Epidermal melanocyte (primary cell): Measurements from ENCODE around the gene IGFBPL1.

Experiments
- DNase-seq: peaks from one replicate; pipeline ENCODE4 v3.0.0; 2011; ENCODE audit warnings: low spot score; ENCODE audit not compliant: insufficient read length

The IGFBPL1 gene

DNA sequence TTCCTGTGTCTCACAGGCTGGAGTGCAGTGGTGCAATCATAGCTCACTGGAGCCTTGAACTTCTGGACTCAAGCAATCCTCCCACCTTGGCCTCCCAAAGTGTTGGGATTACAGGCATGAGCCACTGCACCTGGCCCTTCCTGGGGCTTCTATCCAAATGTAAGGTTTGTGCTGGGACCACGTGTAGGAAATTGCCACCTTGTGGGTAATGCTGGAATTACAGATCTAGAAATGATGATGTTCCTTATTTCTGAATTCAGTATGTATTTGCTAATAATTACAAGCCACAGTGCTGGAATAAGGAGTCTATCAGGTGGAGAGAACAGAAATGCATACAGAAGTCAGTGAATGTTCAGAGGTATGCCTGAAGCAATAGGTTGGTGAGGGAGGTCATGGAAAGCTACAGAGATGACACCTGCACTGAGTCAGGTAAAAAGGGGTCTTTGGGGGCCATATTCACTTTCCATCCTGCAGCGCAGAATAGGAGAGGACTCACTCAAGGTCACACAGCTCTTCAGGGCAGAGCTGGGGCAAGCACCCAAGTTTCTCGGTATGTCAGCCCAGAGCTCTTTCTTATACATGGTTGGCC lies 8.8 kb upstream of the IGFBPL1 start:
- DNase-seq = no peak

- no peak for DNase-seq
Measured at GRCh38 chr9:38431116-38431515, 6.9 kb upstream of the IGFBPL1 start.

GRCh38 chr9:38428062-38428461 lies 3.8 kb upstream of the IGFBPL1 start:
- no peak for DNase-seq

DNA sequence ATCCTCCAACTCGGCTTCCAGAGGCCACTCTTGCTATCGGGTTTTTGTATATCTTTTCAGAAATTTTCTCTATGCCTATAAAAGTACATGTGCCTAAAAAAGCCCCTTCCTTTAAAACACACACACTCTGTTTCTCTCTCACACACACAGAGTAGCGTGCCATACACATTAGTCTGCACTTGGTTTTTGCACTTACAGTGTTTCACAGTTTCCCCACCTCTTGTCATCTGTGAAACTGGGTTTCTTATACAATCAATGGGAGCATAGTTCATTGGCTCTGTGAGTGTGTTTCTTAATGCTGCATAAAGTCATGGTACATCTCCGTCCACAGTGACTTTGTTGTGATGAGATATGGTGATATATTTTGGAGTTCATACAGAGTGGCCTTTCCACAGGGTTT lies 664 bp upstream of the IGFBPL1 start:
- no peak for DNase-seq

- DNase-seq = no peak
Measured at GRCh38 chr9:38423273-38423972, 831 bp downstream of the IGFBPL1 start.

DNA sequence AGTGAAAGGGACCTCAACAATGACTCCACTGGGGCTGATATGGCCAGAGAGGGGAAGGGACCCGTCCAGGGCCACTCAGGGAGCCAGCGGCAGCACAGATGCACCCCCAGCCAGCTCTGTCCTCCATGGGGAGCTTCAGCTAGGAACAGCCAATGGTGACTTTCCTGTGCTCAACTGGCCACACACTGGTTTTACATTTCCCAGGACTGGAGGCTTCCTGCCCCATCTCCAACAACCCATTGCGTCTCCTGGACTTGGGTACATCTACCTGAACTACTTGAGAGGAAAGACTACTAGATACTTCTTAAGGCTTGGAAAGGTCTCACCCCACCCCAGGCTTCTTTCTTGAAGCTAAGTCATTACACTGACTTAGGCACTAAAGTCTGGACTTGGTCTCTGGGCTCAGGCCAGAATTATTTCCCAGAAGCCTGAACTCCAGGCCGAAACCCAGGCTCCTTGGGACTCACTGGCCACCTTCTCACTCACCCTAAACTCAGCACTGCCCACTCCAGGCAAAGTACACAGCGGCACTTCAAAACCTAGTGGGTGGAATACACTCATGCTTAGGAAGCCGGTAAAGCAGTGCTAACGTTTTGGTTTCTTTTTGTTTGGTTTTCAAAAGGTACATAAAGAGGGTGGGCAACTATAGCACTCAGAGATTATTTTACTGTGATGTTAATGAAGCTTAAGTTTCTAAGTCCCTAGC lies 1.5 kb downstream of the IGFBPL1 start:
- DNase-seq = no peak

DNA sequence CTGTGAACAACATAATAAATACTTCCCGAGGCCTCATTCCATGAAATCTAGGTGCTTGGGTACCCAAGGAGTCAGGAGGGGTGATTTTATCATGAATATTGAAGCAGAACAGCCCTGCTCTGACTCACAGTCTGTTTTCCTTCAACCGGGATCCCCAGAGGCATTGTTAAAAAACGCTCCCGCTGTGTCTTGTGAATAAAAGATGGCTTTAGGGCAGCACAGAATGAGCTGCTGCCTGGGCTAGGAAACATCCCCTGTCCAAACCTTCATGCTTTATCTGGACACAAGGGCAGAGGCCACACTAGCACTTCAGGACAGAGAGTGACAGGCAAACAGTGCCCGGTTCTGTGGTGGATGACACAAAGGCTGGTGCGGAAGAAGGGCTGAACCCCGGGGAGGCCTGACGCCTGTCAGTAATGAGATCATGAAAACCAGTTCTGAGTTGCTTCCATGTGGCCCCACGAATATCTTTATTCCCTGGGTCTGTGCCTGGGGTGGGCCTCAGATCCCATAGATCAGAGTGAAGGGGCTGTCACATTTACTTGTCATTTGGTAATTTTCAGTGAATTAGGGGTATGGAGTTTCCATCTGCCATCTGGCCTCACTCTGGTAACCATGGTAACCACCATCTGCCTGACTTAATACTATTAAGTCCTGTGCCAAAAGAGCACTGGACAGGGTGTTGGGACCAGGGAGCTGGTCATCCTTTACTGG lies 2.6 kb downstream of the IGFBPL1 start:
- DNase-seq = no peak

DNA sequence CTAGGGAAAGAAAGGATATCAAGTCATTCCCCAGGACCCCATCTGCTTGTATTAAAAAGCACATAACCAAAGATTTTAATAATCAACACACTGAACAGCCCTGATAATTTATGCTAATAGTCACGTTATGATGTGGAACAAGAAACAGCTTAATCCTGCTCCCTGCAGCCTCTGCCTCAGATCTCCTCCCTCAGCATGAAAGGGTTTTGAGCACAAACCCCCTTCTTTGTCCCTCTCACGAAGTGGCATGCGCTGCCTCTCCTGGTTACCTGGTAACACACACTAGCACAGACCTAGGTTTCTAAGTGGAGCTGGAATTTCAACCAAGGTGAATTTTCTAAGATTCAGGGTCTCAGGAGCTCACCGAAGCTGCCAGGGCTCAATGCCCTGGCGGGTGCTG lies 5.1 kb downstream of the IGFBPL1 start:
- no peak for DNase-seq

GRCh38 chr9:38418366-38418765 lies 5.9 kb downstream of the IGFBPL1 start:
- no peak for DNase-seq

- DNase-seq = no peak
Measured at GRCh38 chr9:38417003-38417945, 7.0 kb downstream of the IGFBPL1 start.

GRCh38 chr9:38416461-38416860 lies 7.8 kb downstream of the IGFBPL1 start:
- DNase-seq = no peak

DNA sequence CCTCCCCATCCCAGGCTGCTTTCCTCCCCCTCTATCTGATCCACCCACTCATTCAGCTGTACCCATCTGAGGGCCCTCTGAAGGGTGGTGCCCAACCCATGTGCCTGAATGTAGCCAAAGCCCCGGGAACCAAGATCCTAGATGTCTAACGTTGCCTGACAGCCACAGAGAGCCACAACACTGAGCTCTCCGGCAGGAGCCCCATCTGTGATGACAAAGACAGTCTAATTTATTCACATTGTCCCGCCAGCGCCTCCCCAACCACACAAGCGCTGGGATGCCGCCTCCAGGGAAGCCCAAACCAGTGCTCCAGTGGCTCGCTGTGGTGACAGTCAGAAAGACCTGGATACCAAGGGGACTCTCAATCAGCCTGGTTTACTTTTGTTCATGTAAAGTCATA lies 8.4 kb downstream of the IGFBPL1 start:
- no peak for DNase-seq

GRCh38 chr9:38414040-38414723 lies 10.1 kb downstream of the IGFBPL1 start:
- no peak for DNase-seq

GRCh38 chr9:38413283-38413682 lies 11.0 kb downstream of the IGFBPL1 start:
- no peak for DNase-seq

DNA sequence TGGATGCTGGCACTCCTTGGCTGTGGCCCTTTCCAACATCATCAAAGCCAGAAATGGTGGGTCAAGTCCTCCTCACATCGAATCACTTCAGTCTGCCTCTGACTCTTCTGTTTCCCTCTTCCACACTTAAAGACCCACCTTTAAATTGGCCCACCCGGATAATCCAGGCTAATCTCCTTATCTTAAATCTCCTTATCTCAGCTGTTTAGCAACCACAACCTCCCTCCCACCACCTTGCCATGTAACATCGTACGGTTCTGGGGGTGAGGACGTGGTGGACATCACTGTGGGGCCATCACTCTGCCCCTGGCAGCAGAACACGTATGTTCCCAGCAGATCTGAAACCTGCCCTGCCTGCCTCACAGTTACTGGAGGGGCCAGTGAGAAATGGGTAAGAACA lies 11.5 kb downstream of the IGFBPL1 start:
- DNase-seq = no peak

DNA sequence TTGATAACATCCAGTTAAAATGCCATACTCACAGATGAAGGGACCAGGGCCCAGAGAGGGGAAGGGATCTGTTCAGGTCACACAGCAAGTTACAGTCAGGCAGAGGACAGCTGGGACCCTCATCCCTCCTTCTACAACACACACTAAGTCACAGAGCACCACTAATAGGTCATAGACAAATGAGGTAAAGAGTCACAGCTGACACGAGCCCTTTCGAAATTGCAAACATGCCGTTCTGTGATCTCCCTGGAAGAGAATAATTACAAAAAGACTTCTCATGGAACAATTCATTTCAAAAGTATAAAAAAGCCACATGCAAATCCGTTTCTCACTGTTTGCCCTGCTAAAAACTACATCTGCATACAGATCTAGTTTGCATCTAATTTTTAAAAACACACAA lies 15.5 kb downstream of the IGFBPL1 start:
- DNase-seq = no peak

GRCh38 chr9:38406476-38407186 lies 17.6 kb downstream of the IGFBPL1 start:
- no peak for DNase-seq

DNA sequence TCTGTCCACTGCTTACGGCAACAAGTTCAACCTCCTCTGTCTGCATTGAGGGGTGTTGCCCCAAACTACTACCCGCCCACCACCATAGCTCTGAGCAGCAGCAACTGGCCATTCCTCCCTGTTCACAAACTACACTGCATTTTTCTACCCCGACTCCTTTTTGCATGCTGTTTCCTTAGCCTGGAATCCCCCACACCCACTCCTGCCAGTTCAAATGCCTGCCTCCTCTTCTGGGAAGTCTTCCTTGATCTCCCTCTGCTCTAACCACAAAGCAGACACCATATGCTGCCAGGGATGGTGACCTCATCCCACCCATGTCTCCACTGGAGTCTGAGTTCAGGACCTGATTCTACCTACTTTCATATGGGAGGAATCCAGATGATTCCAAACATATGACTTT lies 18.5 kb downstream of the IGFBPL1 start:
- DNase-seq = no peak

GRCh38 chr9:38404314-38404713 lies 19.9 kb downstream of the IGFBPL1 start:
- no peak for DNase-seq

GRCh38 chr9:38401994-38402393 lies 22.3 kb downstream of the IGFBPL1 start:
- DNase-seq = no peak
